ENCODE results near the gene ASB5.

DNA sequence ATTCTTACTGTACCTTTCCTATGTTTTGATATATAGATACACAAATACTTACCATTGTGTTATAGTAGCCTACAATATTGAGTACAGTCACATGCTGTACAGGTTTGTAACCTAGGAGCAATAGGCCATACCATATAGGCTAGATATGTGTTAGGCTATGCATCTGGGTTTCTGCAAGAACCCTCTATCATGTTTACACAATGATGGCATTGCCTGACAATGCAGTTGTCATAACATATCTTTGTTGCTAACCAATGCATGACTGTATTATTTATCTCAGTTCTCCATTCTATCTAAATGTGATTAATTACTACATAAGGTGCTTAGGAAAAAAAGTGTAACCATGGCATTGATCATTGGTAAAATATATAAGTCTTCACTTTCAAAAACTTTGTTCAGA lies 40.8 kb upstream of the ASB5 start:
- no peak for TF ChIP-seq POLR2A (IDR thresholded peaks at IDR 0.05)
- TF ChIP-seq, protein P1, sequence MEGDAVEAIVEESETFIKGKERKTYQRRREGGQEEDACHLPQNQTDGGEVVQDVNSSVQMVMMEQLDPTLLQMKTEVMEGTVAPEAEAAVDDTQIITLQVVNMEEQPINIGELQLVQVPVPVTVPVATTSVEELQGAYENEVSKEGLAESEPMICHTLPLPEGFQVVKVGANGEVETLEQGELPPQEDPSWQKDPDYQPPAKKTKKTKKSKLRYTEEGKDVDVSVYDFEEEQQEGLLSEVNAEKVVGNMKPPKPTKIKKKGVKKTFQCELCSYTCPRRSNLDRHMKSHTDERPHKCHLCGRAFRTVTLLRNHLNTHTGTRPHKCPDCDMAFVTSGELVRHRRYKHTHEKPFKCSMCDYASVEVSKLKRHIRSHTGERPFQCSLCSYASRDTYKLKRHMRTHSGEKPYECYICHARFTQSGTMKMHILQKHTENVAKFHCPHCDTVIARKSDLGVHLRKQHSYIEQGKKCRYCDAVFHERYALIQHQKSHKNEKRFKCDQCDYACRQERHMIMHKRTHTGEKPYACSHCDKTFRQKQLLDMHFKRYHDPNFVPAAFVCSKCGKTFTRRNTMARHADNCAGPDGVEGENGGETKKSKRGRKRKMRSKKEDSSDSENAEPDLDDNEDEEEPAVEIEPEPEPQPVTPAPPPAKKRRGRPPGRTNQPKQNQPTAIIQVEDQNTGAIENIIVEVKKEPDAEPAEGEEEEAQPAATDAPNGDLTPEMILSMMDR (IDR thresholded peaks at IDR 0.05): no peak

Measured in Peyer's patch (tissue), 4 donors.